Forelimb muscle (tissue), 1 donor: Measurements from ENCODE around the gene MIF. TPM values are rescaled to one million over a fixed set of nuclear protein-coding genes. Genes with fewer than 3 reads are reported as not detected.
A peak's percentile ranks its signal among the peaks of the same experiment; 100 is the strongest.
"Not testable (repeated sequence)": the region's sequence is repeated elsewhere in the genome, so short reads cannot be mapped to it uniquely, and the experiment has no call there.

Experiments
- DNase-seq: peaks from one replicate; pipeline ENCODE4 v3.0.0-alpha.2; 2013; ENCODE audit warnings: low read depth
- polyA plus RNA-seq: library from polyadenylated mRNA; unstranded; fragments of 120-200 nt; gene quantifications from one replicate; pipeline ENCODE4 v1.2.1, GENCODE V29; 2013; ENCODE audit not compliant: insufficient read length

Gene MIF
- polyA plus RNA-seq, result 131 TPM

DNA sequence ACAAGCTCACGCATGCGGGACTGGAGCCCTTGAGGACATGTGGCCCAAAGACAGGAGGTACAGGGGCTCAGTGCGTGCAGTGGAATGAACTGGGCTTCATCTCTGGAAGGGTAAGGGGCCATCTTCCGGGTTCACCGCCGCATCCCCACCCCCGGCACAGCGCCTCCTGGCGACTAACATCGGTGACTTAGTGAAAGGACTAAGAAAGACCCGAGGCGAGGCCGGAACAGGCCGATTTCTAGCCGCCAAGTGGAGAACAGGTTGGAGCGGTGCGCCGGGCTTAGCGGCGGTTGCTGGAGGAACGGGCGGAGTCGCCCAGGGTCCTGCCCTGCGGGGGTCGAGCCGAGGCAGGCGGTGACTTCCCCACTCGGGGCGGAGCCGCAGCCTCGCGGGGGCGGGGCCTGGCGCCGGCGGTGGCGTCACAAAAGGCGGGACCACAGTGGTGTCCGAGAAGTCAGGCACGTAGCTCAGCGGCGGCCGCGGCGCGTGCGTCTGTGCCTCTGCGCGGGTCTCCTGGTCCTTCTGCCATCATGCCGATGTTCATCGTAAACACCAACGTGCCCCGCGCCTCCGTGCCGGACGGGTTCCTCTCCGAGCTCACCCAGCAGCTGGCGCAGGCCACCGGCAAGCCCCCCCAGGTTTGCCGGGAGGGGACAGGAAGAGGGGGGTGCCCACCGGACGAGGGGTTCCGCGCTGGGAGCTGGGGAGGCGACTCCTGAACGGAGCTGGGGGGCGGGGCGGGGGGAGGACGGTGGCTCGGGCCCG is at the start of gene MIF:
MIF (plus strand) TSS at position 439 of the 765 bp plus-strand sequence; CDS start at position 531, 92 bp downstream.
- peak; percentile 64 for DNase-seq

DNA sequence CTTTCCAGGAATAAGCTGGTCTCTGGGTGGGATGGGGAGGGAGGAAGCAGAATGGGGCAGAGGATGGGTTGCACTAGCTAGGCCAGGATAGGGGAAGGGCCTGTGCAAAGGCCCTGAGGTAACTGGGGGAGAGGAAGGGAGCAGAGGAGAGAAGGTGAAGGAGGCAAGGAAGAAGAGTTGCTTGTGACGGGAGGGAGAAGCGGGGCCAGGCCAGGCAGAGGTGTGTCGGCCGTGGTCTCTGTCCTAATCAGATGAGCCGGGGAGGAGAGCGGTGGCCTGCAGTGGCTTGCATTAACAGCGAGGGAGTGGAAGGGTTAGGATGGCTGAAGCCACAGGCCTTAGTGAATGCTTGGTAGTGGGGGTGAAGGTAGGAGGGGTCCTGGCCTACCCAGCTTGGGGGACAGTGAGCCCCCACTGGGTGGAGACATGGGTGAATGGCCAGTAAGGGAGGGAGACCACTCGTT is 49.4 kb upstream of the MIF start:
- DNase-seq, result no peak

DNA sequence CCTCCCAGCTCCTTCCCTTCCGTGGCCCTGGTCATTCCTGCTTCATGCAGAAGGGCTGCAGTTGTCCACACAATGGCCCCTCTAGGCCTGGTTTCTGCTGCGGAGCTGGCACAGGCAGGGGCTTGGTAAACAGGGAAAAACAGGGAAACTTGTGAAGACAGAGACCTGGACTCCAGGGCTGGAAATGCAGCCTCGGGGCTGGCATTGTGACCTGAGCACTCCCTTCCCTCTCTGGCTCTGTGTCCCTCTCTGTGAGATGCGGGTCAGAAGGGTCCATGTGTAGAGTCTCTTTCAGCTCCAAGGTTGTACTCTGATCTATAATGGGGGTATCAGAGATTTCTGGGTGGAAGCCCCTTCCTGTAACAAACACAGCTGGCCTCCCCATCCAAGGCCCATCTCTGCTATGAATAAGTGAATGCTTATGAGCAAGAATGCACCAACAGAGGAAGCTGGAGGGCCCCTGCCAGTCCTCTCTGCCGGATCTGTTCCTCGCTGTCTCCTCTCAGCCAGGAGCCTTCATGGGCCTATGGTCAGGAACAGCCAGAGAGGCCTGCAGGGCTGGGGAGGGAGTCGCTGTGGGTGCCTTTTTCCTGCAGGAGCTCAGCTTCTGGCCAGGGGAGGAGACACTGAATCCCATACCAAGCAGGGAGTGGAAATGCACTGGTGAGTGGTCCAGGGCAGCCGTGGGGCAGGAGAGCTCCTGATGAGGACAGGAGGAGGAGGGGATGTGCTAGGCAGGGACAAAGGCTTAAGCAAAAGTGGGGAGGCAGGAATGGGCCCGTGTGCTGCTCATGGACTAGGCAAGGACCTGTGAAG is 48.7 kb upstream of the MIF start:
- no peak for DNase-seq

DNA sequence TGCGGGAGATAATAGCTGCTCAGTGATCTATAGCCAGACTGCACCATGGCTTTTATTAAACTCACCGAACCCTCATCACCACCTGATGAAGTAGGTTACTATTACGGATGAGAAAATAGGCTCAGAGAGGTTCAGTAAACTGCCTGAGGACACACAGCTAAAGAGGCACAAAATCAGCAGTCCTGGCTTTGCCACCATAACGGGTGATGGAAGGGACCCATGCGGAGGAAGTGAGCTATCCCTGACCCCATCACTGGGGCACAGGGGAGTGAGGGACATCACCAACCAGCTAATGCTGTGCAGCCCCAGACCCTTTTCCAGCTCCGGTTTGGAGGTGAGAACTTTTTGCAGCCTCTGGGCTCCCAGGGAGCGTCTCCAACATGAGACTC is 48.1 kb upstream of the MIF start:
- no peak for DNase-seq

DNA sequence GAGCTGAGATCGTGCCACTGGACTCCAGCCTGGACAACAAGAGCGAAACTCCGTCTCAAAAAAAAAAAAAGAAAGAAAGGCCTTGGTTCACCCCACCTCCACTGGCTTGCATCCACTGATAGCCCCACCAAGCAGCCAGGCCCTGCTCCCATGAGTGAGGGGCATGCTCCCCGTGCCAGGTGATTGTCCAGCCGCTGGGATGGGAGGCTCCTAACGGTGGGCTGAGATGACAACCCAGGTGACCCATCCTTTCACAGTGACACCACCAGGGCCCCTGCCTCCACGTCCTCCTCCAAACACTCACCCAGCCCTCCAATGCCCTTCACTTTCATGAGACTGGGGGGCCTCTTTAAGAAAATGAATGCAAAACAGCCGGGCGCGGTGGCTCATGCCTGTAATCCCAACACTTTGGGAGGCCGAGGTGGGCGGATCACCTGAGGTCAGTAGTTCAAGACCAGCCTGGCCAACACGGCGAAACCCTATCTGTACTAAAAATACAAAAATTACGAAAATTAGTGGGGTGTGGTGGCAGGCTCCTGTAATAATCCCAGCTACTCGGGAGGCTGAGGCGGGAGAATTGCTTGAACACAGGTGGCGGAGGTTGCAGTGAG is 46.8 kb upstream of the MIF start:
- DNase-seq, result no peak

DNA sequence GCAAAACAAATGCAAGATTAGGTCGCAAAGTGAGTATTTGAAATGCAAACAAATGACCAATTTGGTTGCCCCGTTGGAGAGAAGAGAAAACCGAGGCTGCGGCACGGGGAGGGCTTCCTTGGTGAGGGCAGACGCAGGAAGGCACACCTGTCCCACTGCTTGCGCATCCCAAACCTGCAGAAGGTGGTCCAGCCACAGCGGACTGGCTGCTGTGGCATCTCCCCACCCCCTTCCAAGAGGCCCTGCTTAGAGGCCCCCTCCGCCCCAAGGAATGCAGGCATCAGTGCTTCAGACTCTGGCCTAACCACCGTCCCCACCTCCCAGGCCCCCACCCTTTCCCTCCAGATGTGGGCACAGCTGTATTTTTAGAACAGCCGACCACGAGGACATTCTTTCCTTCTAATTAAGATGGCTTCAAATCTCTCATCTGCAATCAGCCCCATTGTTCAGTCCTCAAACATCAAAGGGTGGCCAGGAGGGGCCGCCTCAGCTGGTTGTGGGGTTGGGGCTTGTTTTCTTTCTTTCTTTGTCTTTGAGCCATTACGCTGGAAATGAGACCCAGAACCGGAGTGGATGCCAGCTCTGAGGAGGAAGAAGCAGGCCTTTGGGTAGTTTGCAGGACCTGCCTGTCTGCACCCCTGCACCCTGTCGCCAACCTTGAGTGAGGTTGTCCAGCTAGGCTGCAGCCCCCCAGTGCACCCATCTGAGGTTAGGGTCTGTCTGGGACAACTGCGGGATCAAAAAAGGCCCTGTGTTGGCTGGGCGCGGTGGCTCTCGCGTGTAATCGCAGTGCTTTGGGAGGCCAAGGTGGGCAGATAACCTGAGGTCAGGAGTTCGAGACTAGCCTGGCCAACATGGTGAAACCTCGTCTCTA is 46.0 kb upstream of the MIF start:
- no peak for DNase-seq

DNA sequence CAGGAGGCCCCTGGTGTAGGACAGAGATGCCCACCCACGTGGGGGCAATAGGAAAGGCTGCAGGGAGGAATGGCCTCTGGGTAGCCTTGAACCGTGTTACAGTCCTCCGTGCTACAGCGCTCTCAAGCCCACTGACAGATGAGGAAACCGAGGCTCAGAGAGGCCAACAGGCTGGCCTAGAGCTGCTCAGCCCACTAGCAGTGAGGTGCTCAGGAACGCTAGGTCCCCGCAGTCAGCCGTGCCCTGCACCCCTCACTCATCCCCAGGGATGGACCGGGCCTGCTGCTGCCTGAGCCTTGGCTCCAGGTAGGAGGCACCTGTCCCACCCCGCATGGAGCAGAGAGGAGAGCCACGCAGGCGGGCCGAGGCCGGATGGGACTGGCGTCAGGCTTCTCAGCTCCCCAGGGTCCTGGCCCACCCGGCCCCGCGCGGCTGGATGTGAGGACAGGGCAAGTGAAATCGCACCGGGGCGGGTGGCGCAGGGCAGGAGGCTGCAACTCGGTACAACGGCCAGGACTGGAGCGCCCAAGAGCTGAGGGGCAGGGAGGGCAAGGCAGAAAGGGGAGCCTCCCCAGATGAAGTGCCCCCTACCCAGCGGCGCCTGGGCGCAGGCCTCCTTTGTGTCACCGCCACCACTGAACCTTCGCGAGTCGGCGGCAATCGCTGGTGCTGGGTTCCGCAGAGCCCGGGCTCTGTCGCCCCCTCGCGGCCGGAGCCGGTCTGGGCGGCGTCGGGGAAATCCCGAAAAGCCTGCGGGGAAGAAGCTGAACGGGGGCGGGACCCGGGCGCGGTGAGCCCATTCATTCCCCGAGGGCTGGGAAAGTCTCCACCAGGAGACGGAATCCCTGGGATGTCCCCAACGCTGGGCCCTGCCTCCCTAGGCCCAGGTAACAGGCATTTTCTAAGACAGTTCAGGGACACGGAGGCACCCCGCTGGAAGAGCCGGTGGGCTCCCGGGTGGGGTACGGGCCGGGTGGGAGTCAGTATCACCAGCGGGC is 44.9 kb upstream of the MIF start:
- no peak for DNase-seq

DNA sequence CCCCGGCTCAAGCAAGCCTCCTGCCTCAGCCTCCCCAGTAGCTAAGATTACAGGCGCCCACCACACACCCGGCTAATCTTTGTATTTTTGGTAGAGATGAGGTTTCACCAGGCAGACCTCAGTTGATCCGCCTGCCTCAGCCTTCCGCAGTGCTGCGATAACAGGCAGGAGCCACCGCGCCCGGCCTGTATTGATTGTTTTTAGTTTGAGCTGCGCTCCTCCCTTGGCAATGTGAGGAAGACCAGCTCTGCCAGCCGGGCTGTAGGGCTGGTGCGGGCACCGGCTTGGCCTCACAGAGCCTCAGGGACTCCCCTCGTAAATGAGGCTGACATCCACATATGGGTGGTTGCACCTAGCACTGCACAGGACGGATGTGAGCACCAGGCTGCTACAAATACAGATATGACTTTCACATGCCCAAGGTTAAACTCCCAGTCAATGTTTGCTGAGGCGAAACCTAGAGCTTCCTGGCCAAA is 44.0 kb upstream of the MIF start:
- DNase-seq, result no peak

DNA sequence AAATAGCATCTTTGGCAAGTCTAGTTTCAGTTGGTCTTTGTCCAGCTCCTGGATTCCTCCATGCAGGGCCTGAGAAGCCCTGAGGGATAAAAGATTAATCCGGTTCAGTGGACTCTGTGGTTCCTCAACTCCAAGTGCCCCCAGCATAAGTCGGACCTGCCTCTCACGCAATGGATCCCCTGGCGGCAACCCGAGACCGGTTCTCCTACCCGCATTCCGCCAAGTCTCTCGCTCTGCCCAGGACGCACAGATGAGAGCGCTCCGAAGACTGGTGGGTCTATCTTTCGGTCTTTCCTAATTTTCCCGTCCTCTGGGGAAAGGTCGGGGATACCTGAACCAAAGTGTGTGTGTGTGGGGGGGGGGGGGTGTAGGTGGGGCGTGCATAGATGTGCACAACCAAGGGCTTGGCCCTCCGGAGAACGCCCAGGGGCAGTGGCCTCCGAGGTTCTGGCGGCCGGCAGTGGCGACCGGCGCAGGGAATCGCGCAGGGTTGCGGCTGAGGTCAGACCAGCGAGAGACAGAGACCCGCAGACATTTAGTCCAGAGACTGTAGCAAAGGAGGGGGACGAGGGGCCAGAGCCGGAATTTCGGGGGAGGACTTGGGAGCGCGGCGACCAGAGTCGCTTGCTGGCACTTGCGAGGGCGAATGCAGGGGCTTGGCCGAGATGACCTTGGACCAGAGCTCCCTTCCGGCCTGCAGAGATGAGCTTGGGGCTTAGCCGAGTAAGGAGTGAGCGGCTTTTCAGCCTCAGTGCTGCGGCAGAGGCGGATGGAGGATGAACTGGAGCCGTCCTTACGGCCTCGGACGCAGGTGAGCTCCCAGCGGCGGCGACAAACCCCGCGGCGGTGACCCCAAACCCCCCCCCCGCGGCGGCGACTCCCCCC is 37.2 kb upstream of the MIF start:
- DNase-seq, result no peak

DNA sequence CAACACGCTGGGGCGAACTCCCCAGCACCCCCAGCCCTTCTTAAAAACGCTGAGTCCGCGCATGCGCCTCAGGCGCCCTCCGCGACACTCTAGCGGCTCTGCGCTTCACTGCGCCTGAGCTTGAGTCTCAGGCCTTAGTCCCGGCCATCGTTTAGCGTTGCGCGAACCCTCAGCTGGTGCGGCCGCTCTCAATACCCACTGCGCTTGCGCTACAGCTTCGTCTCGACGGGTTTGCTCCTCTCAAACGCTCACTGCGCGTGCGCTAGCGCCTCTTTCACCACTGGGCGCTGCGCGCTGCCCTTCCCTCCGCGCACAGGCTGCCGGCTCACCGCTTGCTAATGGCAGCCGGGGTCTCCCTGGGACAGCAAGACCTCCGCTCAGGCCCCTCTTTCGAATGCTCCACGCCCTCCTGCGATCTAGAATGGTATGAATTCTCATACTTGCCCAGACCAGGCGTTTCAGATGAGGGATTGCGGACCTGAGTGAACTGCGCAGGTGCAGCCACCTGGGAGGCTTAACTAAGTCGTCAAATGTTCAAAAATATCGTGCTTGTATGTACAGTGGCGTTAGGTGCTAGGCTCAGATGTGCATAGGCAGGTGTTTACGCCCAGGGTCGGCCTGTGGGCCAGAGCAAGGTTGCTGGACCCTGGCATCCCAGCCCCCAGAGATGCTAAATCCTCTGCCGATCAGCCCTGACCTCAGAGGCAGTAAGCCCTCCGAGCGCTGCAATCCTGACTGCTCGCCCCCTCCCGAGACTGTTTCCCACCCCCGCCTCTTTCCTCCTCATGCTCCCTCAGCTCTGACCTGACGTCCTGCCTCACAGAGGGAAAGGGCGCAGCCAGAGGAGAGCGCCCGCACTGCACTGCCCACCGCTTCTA is 36.3 kb upstream of the MIF start, which contains the start of gene SLC2A11:
SLC2A11 (plus strand) TSS at position 270 of the 878 bp plus-strand sequence; CDS start at position 395, 125 bp downstream.
- DNase-seq, result peak; percentile 98

DNA sequence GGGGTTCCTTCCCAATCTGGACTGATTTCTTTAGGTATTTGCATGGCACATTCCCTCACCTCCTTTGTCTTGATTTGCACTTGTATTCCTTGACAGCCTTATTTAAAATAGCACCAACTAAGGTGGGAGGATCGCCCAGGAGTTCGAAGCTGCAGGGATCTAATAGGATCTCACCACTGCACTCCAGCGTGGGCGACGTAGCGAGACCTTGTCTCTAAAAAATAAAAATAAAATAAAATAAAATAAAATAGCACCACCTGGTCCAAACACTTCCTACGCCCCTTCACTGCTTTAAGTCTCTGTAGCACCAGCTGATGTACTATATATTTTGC is 35.7 kb upstream of the MIF start:
- DNase-seq, result no peak

DNA sequence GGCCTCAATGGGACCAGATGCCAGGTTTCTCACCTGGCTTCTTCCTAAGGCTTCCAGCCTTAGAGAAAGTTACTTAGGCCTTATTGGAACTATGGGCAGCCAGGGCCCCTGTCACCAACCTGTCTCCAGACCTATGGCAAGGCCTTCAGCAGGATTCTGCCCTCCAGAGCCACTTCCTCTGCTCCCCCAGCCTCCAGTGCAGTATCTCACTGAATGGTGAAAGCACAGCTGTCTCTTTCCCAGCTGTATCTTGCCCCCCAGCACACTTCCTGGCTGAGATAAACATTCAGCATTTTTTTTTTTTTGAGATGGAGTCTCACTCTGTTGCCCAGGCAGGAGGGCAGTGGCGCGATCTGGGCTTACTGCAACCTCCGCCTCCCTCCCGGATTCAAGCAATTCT is 35.0 kb upstream of the MIF start:
- no peak for DNase-seq

DNA sequence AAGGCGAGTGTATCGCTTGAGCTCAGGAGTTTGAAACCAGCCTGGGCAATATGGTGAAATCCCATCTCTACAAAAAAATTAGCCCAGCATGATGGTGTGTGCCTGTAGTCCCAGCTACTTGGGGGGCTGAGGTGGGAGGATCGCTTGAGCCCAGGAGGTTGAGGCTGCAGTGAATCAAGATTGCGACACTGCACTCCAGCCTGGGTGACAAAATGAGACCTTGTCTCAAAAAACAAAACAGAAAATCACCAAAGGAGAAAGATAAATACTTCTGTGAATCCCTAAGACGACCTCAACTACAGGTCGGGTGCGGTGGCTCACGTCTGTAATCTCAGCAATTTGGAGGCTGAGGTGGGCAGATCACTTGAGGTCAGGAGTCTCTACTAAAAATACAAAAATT is 34.0 kb upstream of the MIF start:
- not testable (repeated sequence) for DNase-seq

DNA sequence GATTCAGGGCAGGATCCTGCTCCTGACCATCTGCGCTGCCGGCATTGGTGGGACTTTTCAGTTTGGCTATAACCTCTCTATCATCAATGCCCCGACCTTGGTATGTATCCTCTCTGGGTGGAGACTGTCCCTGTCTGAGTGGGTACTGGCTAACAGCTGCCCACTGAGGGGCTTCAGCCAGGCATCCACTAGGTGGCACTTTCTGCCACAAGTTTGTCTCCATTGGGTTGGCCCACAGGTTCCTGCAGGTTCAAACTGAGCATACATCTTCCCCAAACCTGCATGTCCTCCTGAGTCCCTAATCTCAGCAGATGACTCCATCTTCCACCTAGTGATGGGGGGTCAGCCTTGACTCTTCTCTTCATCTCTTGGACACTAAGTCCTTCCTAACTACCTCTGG is 32.1 kb upstream of the MIF start:
- no peak for DNase-seq

DNA sequence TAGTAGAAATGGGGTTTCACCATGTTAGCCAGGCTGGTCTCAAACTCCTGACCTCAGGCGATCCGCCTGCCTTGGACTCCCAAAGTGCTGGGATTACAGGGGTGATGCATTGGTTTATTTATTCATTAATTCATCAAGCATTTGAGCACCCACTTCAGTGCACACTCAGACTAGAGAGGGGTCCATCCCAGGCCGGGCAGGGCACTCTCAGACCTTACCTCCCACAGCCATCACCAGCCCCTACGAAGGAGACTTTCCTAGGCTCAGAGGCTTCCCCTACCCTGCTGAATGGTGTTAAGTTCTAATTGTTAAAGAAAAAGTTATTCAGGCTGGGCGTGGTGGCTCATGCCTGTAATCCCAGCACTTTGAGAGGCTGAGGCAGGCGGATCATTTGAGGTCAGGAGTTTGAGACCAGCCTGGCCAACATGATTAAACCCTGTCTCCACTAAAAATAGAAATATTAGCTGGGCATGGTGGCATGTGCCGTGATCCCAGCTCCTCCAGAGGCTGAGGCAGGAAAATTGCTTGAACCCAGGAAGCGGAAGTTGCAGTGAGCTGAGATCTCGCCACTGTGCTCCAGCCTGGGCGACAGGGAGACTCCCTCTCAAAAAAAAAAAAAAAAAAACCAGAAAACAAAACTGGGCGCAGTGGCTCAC is 29.6 kb upstream of the MIF start:
- DNase-seq, result not testable (repeated sequence)

DNA sequence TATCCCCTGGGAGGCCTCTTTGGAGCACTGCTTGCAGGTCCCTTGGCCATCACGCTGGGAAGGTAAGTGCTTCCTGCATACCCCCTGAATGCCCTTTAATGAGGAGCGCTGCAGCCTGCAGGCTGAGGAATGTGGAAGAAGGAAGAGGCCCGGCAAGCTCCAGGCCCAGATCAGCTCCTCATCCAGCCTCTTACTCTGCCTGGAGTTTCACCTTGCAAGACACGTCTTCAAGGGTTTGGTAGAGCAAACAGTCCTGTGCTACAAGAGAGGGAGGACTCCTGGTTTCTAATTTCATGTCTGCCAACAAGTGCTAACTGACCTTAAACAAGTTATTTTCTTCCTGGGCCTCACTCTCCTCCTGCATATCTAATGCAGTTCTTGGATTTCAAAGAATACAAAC is 25.6 kb upstream of the MIF start:
- DNase-seq, result no peak

DNA sequence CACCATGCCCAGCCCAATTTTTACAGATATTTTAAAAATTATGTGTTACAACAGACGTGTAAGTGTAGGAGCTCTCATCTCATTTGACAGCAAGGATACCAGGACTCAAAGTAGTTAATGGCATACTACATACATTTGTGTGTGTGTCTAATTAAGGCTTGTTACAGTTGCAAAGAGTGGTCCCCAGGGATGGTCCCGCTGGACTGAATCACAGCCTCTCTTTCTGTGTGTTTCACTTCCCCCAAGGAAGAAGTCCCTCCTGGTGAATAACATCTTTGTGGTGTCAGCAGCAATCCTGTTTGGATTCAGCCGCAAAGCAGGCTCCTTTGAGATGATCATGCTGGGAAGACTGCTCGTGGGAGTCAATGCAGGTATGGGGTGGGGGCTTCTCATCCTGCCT is 19.3 kb upstream of the MIF start:
- DNase-seq, result no peak

DNA sequence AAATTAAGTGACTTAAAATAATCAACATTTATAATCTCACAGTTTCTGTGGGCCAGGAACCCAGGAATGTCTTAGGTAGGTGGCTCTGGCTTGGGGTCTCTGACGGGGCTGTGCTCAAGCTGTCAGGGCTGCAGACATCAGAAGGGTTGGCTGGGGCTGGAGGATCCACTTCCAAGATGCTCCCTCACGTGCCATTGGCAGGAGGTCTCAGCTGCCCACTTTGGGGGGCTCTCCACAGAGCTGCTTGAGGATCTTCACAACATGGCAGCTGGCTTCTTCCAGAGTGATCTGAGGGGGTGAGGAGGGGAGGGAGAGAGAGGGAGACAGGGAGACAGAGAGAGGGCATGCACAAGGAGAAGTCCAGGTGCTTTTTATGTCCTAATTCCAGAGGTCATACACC is 18.4 kb upstream of the MIF start:
- no peak for DNase-seq
